Mammary epithelial cell (primary cell): ENCODE results near the gene GOLGA8J.

Experiments used
- EZH2 ChIP-seq: IDR thresholded peaks from 2 replicates; pipeline ENCODE4 v1.6.1; 2012; ENCODE audit warnings: low read length, inconsistent platforms, borderline replicate concordance
- TF ChIP-seq, protein P1 (sequence below), 2 donors: IDR thresholded peaks in 1 of 2; conservative IDR thresholded peaks in 1 of 2; 2 replicates each; pipeline ENCODE4 v1.5.1; 2011 to 2012; ENCODE audit warnings: inconsistent platforms in 2 of 2, low read length in 2 of 2, mild to moderate bottlenecking in 2 of 2, control low read depth in 1 of 2, low read depth in 1 of 2; ENCODE audit not compliant: insufficient read depth in 1 of 2; ENCODE audit errors: extremely low read depth in 1 of 2

- TF ChIP-seq, protein P1, sequence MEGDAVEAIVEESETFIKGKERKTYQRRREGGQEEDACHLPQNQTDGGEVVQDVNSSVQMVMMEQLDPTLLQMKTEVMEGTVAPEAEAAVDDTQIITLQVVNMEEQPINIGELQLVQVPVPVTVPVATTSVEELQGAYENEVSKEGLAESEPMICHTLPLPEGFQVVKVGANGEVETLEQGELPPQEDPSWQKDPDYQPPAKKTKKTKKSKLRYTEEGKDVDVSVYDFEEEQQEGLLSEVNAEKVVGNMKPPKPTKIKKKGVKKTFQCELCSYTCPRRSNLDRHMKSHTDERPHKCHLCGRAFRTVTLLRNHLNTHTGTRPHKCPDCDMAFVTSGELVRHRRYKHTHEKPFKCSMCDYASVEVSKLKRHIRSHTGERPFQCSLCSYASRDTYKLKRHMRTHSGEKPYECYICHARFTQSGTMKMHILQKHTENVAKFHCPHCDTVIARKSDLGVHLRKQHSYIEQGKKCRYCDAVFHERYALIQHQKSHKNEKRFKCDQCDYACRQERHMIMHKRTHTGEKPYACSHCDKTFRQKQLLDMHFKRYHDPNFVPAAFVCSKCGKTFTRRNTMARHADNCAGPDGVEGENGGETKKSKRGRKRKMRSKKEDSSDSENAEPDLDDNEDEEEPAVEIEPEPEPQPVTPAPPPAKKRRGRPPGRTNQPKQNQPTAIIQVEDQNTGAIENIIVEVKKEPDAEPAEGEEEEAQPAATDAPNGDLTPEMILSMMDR (conservative IDR thresholded peaks at IDR 0.05 in 1 of 2, IDR thresholded peaks at IDR 0.05 in 1 of 2; ENCODE audit: extremely low read depth in 1 of 2, insufficient read depth in 1 of 2, low read depth in 1 of 2, low read length in 2 of 2): no peak
- no peak for TF ChIP-seq EZH2
Measured at GRCh38 chr15:30033763-30034162, 49.0 kb upstream of the GOLGA8J start.
